ENCODE measurements around the gene NTN1.

Gene NTN1

GRCh38 chr17:9021992-9022572 lies 772 bp downstream of the NTN1 start:
- peak overlapping the region; percentile 72 for H3K4me3 ChIP-seq (ENCODE audit: low read depth, low read length)
- H3K9ac ChIP-seq (ENCODE audit: low read length), result no peak overlapping the region
- no peaks in the 10 kb centered on the region for H3K36me3 ChIP-seq (ENCODE audit: control insufficient read depth in 1 of 2, insufficient read depth in 2 of 2, low read length in 2 of 2)
- H3K18ac ChIP-seq (ENCODE audit: low read length), result no peak overlapping the region
- no peak overlapping the region for H4K8ac ChIP-seq (ENCODE audit: low read depth, low read length)
- H2BK120ac ChIP-seq (ENCODE audit: insufficient read depth, low read length, poor library complexity), result no peak overlapping the region
- DNase-seq, result peak in 1 of 2 donors; percentile 58
- H2AK5ac ChIP-seq (ENCODE audit: low read length), result no peak overlapping the region
- H2AFZ ChIP-seq (ENCODE audit: insufficient read depth, low read length, poor library complexity), result no peak overlapping the region
- no peak overlapping the region for H2BK5ac ChIP-seq (ENCODE audit: low read depth, low read length, poor library complexity)
- H3K27me3 ChIP-seq (ENCODE audit: insufficient read depth, low read length), result peaks cover 54% of the 10 kb centered on the region
- no peak overlapping the region for H4K91ac ChIP-seq (ENCODE audit: low read depth, low read length)
- H3K79me1 ChIP-seq (ENCODE audit: low read length), result no peaks in the 10 kb centered on the region
- peaks cover 13% of the 10 kb centered on the region for H3K9me3 ChIP-seq (ENCODE audit: insufficient read depth, low read depth, low read length)
- H3K79me2 ChIP-seq (ENCODE audit: control insufficient read depth, insufficient read depth, low read length, poor library complexity), result no peaks in the 10 kb centered on the region
- H3K14ac ChIP-seq (ENCODE audit: low read length), result no peak overlapping the region
- no peak overlapping the region for H4K12ac ChIP-seq (ENCODE audit: low read depth, low read length)
- no peak overlapping the region for H3K27ac ChIP-seq (ENCODE audit: low read depth, low read length)
- no peak overlapping the region for H2BK12ac ChIP-seq (ENCODE audit: low read length)
- H3K4me1 ChIP-seq (ENCODE audit: control insufficient read depth in 1 of 2, insufficient read depth in 2 of 2, low read length in 2 of 2), result peaks cover 4 to 15% of the 10 kb centered on the region in 2 experiments
- peak overlapping the region; percentile 91 for H3K4me2 ChIP-seq (ENCODE audit: low read length)
- WGBS (ENCODE audit: extremely low coverage, insufficient coverage, insufficient read length), result no CpG with 5 or more reads among the region's 79 CpGs
- H3K4ac ChIP-seq (ENCODE audit: low read depth, low read length), result no peak overlapping the region
- H3K23ac ChIP-seq (ENCODE audit: low read length), result no peak overlapping the region

- Histone ChIP-seq H3K4ac (ENCODE audit: low read depth, low read length) (no peak overlapping the region), H3K23ac (ENCODE audit: low read length) (no peak overlapping the region), H3K9me3 (ENCODE audit: insufficient read depth, low read depth, low read length) (peaks cover 11% of the 10 kb centered on the region), H3K9ac (ENCODE audit: low read length) (no peak overlapping the region), H3K36me3 (ENCODE audit: control insufficient read depth in 1 of 2, insufficient read depth in 2 of 2, low read length in 2 of 2) (no peaks in the 10 kb centered on the region), H3K79me1 (ENCODE audit: low read length) (no peaks in the 10 kb centered on the region), H2BK120ac (ENCODE audit: insufficient read depth, low read length, poor library complexity) (no peak overlapping the region), H2AFZ (ENCODE audit: insufficient read depth, low read length, poor library complexity) (no peak overlapping the region), H3K27ac (ENCODE audit: low read depth, low read length) (no peak overlapping the region), H3K4me3 (ENCODE audit: low read depth, low read length) (peak overlapping the region; percentile 72), H4K8ac (ENCODE audit: low read depth, low read length) (no peak overlapping the region), H2BK12ac (ENCODE audit: low read length) (no peak overlapping the region), H3K18ac (ENCODE audit: low read length) (no peak overlapping the region), H2AK5ac (ENCODE audit: low read length) (no peak overlapping the region), H4K91ac (ENCODE audit: low read depth, low read length) (no peak overlapping the region), H3K4me2 (ENCODE audit: low read length) (peak overlapping the region; percentile 91), H3K79me2 (ENCODE audit: control insufficient read depth, insufficient read depth, low read length, poor library complexity) (no peaks in the 10 kb centered on the region), H2BK5ac (ENCODE audit: low read depth, low read length, poor library complexity) (no peak overlapping the region), H3K4me1 (ENCODE audit: control insufficient read depth in 1 of 2, insufficient read depth in 2 of 2, low read length in 2 of 2) (peaks cover 4 to 15% of the 10 kb centered on the region in 2 experiments), H3K27me3 (ENCODE audit: insufficient read depth, low read length) (peaks cover 53% of the 10 kb centered on the region), H4K12ac (ENCODE audit: low read depth, low read length) (no peak overlapping the region), H3K14ac (ENCODE audit: low read length) (no peak overlapping the region)
- peak in 1 of 2 donors; percentile 40 for DNase-seq
- WGBS (ENCODE audit: extremely low coverage, insufficient coverage, insufficient read length), result no CpG with 5 or more reads among the region's 106 CpGs
These were observed 1.5 kb downstream of the NTN1 start for GRCh38 chr17:9022573-9023391.

- H4K12ac ChIP-seq (ENCODE audit: low read depth, low read length), result no peak overlapping the region
- no peaks in the 10 kb centered on the region for H3K79me1 ChIP-seq (ENCODE audit: low read length)
- H4K8ac ChIP-seq (ENCODE audit: low read depth, low read length), result no peak overlapping the region
- H2AFZ ChIP-seq (ENCODE audit: insufficient read depth, low read length, poor library complexity), result no peak overlapping the region
- no peak overlapping the region for H3K4ac ChIP-seq (ENCODE audit: low read depth, low read length)
- H3K9me3 ChIP-seq (ENCODE audit: insufficient read depth, low read depth, low read length), result peaks cover 11% of the 10 kb centered on the region
- H3K4me3 ChIP-seq (ENCODE audit: low read depth, low read length), result no peak overlapping the region
- no peak overlapping the region for H3K23ac ChIP-seq (ENCODE audit: low read length)
- no peaks in the 10 kb centered on the region for H3K79me2 ChIP-seq (ENCODE audit: control insufficient read depth, insufficient read depth, low read length, poor library complexity)
- H4K91ac ChIP-seq (ENCODE audit: low read depth, low read length), result no peak overlapping the region
- H3K27ac ChIP-seq (ENCODE audit: low read depth, low read length), result no peak overlapping the region
- no peak for DNase-seq
- peaks cover 50% of the 10 kb centered on the region for H3K27me3 ChIP-seq (ENCODE audit: insufficient read depth, low read length)
- WGBS (ENCODE audit: extremely low coverage, insufficient coverage, insufficient read length), result no CpG with 5 or more reads among the region's 49 CpGs
- H3K14ac ChIP-seq (ENCODE audit: low read length), result no peak overlapping the region
- H2BK12ac ChIP-seq (ENCODE audit: low read length), result no peak overlapping the region
- H3K4me2 ChIP-seq (ENCODE audit: low read length), result no peak overlapping the region
- peaks cover 7 to 15% of the 10 kb centered on the region in 2 experiments for H3K4me1 ChIP-seq (ENCODE audit: control insufficient read depth in 1 of 2, insufficient read depth in 2 of 2, low read length in 2 of 2)
- H3K18ac ChIP-seq (ENCODE audit: low read length), result no peak overlapping the region
- no peak overlapping the region for H3K9ac ChIP-seq (ENCODE audit: low read length)
- H3K36me3 ChIP-seq (ENCODE audit: control insufficient read depth in 1 of 2, insufficient read depth in 2 of 2, low read length in 2 of 2), result no peaks in the 10 kb centered on the region
- H2BK5ac ChIP-seq (ENCODE audit: low read depth, low read length, poor library complexity), result no peak overlapping the region
- no peak overlapping the region for H2BK120ac ChIP-seq (ENCODE audit: insufficient read depth, low read length, poor library complexity)
- no peak overlapping the region for H2AK5ac ChIP-seq (ENCODE audit: low read length)
These were observed 2.3 kb downstream of the NTN1 start for GRCh38 chr17:9023392-9024218.

DNA sequence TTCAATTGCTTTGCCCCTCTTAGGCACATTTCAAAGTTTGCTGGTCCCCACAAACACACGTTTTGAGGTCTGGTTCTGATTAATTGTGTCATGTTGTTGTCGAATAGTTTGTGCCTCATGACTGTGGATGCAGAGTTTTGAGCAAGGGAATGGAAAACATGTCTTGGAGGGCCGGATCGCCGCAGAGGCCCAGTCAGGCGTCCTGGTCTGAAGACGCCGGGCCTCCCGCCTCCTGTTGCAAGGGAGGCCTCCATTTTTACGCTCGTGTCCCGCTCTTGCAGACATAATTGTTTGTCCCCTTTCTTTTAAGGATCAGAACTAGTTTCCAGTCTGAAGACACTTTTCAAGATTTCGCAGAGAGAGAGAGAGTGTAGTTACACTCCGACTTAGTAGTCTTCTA lies 3.2 kb downstream of the NTN1 start:
- no peak overlapping the region for H3K18ac ChIP-seq (ENCODE audit: low read length)
- no peaks in the 10 kb centered on the region for H3K79me2 ChIP-seq (ENCODE audit: control insufficient read depth, insufficient read depth, low read length, poor library complexity)
- H3K14ac ChIP-seq (ENCODE audit: low read length), result no peak overlapping the region
- H3K27ac ChIP-seq (ENCODE audit: low read depth, low read length), result no peak overlapping the region
- H3K23ac ChIP-seq (ENCODE audit: low read length), result no peak overlapping the region
- H2BK5ac ChIP-seq (ENCODE audit: low read depth, low read length, poor library complexity), result no peak overlapping the region
- no peak overlapping the region for H2AK5ac ChIP-seq (ENCODE audit: low read length)
- peaks cover 7 to 15% of the 10 kb centered on the region in 2 experiments for H3K4me1 ChIP-seq (ENCODE audit: control insufficient read depth in 1 of 2, insufficient read depth in 2 of 2, low read length in 2 of 2)
- H2AFZ ChIP-seq (ENCODE audit: insufficient read depth, low read length, poor library complexity), result no peak overlapping the region
- H4K12ac ChIP-seq (ENCODE audit: low read depth, low read length), result no peak overlapping the region
- no peak overlapping the region for H4K91ac ChIP-seq (ENCODE audit: low read depth, low read length)
- H3K27me3 ChIP-seq (ENCODE audit: insufficient read depth, low read length), result peaks cover 50% of the 10 kb centered on the region
- no peak overlapping the region for H2BK12ac ChIP-seq (ENCODE audit: low read length)
- WGBS (ENCODE audit: extremely low coverage, insufficient coverage, insufficient read length), result no CpG with 5 or more reads among the region's 14 CpGs
- no peaks in the 10 kb centered on the region for H3K79me1 ChIP-seq (ENCODE audit: low read length)
- DNase-seq, result no peak
- no peak overlapping the region for H4K8ac ChIP-seq (ENCODE audit: low read depth, low read length)
- H2BK120ac ChIP-seq (ENCODE audit: insufficient read depth, low read length, poor library complexity), result no peak overlapping the region
- no peak overlapping the region for H3K9ac ChIP-seq (ENCODE audit: low read length)
- H3K36me3 ChIP-seq (ENCODE audit: control insufficient read depth in 1 of 2, insufficient read depth in 2 of 2, low read length in 2 of 2), result no peaks in the 10 kb centered on the region
- no peak overlapping the region for H3K4me2 ChIP-seq (ENCODE audit: low read length)
- no peak overlapping the region for H3K4ac ChIP-seq (ENCODE audit: low read depth, low read length)
- peaks cover 11% of the 10 kb centered on the region for H3K9me3 ChIP-seq (ENCODE audit: insufficient read depth, low read depth, low read length)
- H3K4me3 ChIP-seq (ENCODE audit: low read depth, low read length), result no peak overlapping the region
